HG03060 (cell line): Measurements from ENCODE around the gene RUNX1.

Source experiments
- ATAC-seq: cut with Tn5 transposase; IDR thresholded peaks from one replicate; pipeline ENCODE4 v1.9.1; 2021; ENCODE audit warnings: low read depth, moderate number of reproducible peaks; ENCODE audit not compliant: unreplicated experiment

Gene RUNX1

DNA sequence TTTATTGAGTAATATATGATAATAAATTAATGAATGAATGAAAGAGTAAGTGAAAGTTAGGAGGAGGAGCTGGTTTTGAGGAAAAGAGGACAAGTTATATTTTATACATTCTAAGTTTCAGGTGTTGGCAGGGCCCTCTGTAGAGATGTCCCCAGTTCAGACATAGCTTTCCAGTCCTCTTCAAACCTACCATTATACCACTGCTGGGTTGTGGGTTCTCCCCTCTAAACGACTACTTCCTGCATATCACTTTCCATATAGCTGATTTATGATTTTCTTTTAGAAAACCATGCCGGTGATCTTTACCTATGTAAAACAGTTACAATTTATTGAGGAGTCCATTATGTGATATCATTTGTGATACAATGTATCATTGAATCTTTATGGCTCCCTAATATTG lies 116.9 kb downstream of the RUNX1 start:
- ATAC-seq: no peak

DNA sequence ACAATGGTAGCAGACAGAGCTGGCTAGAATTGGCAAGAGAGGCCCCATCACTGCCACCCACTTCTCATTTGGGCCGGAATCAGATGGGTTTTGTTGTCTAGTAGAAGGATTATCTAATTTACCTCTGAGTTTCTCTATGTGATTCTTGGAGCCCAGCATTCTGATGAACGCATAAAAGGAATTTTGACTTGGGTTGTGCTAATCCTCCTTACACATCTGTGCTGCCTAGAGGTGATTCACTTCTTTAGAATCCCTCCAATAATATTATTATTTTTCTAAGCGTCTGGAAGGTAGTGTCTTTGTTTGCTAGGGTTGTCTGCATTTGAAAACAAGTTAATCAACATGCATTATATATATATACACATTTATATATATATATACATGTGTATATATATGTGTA lies 118.1 kb downstream of the RUNX1 start:
- ATAC-seq: no peak

DNA sequence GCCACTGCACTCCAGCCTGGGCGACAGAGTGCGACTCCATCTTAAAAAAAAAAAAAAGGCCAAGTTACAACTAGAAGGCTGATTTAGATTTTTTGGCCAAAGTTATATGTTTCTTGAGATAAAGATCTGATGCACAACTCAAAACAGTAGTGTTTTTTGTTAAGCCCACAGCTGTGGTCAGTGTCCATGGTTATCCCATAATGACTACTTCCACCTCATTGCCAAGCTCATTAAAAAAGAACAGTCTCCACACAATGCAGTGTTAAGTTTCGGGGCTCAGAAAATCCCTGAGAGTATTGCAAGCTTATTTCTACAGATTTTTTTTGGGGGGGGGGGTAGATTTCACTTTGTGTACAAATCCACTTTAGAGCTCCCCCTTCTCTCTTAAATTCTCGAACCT lies 120.5 kb downstream of the RUNX1 start:
- no peak for ATAC-seq

DNA sequence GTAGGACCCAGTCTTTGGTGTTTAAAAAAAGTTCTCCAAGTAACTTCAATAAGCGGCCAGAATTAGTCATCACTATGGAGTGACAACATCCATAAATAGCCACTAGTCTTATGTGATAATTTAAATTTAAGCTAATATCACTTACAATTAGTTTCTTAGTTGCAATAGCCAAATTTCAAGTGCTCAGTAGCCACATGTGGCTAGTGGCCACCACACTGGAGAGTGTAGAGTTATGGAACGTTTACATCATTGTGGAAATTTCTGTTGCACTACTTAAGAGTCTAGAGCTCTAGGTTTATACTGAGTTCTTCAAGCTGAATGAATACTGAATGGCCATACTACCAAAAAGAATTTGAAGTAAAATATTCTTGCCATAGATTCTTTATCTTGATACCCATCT lies 121.1 kb downstream of the RUNX1 start:
- no peak for ATAC-seq

DNA sequence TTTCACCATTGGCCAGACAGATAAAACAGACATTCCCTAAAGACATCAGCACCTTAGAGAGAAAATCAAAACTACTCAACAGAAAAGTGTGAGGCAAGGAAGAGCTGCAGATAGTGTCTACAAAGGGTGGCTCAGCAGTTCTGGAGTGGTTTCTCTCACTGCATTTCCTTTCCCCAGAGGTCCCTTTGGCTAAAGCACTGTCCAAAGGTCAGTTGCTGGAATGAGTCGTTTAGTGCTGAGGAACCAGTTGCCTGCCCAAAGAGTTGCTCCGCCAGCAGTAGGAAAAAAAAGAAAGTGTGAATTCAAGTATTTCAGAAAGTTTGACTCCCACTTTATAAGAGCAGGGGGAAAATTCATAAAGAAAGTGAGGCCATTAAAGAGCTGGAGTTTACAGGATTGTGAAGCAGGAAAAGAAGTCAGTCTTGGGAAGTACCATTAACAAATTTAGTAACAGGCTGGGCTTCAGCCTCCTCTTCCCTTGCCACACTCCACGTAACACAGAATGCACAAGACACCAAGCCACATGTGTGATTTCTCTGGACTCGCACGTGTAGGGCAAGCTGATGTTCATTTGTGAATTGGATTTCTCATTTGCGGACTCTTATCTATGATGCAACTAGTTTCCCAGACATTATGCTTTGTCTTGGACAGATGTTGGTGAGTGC lies 122.2 kb downstream of the RUNX1 start:
- ATAC-seq: no peak

DNA sequence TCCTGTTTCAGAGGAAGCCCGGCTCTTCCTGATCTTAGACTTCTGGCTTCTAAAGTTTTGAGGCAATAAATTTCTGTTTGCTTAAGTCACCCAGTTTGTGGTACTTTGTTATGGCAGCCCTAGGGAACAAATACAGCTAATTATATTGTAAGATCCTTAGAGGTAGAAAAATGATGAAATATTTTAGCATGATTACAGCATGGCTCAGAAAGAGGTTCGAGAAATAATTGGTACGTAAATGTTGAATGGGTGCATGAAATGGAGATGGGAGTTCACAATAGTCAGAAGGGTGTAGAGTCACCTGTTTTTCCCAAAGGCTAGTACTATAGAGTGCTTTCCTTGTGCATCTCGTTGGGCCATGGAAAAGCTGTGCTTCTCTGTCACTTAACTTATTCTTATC lies 123.5 kb downstream of the RUNX1 start:
- ATAC-seq: no peak

DNA sequence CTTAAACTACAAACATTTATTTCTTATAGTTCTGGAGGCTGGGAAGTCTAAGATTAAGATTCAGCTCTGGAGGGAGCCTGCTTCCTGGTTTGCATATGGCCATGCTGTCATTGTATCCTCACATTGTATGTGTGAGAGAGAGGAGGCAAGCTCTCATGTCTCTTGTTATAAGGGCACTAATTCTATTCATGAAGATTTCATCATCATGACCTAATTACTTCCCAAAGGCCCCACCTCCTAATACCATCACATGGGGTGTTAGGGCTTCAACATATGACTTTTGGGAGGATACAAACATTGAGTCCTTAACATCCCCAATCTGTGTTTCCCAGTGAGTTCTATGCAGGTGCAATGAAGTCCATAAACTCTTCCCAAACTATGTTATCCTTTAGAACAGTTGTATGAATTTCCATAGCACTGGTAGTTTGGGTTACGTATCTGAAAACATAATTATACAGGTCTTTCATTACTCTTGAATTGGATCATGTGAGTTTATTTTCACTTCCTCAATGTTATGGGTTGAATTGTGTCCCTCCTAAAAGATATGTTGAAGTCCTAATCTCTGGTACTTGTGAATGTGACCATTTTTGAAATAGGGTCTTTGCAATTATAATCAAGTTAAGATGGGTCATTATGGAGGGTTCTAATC lies 124.2 kb downstream of the RUNX1 start:
- no peak for ATAC-seq

DNA sequence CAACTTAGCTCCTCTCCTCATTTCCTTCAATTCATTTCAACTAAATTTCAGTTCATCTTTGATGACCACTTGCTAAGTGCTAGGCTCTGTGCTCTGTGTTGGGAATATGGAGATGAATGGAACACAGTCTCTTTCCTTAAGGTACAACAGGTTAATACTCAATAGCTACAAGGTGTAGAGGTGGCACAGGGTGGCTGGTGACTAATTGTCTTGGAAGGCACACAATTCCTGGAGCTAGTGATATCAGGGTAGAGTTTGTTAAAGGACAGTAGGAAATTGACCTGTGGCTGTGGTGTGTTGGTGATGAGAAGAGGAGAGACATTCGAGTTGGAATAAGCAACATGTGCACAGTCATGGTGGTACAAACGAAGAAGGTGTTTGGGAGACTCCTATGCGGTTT lies 124.9 kb downstream of the RUNX1 start:
- ATAC-seq: no peak

DNA sequence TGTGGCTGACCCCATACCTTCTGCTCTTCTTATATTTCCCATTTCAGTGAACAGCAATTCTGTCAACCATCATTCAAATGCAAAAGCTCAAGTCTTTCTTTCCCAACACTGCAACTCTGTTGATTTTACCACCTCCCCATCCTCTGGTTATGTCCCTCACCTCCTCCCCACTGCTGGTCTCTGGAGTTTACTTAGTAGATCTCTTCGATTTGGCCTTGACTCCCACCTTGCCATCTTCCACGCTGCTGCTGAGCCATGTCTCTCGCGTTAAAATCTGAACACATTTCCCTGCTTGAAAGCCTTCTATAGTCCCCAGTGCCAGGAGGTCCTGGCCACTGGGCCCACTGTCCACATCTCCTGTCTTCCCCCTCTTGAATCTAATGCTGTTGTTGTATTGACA lies 125.5 kb downstream of the RUNX1 start:
- ATAC-seq: no peak

DNA sequence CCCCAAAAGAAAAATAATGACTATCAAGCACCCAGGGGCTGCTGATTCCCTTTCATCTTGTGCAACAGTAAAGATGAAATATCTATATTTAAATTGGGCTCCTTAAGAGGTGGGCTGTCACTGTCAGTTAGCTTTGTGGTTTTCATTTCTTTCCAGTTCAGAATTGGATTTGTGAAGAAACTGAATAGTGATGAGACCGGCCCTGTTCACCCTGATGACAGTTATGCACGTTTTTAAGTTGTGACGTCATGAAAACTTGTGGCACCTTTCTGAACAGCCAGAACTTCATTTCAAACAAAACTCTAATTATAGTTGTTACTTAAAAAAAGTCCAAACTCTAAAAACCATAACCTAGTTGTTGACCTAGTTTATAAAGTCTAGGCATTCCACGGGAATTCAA lies 125.9 kb downstream of the RUNX1 start:
- ATAC-seq: no peak

DNA sequence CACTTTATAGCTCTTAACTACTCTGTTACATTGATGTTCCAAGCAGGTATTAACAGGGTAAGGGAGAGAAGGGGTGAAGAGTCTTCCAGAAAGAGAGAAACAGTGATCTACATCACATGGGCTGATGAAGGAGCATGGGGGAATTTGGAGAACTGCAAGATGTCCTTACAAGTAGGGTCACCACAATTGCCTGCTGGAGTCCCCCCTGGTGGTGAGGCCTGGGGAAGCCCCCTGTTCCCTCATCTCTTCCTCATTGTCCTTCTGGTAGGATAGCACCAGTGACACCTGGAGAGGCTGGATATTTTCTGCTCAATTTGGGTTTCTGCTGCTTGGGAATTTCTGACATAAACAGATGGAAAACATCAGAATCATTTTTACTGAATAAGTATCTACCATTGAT lies 126.6 kb downstream of the RUNX1 start:
- no peak for ATAC-seq

DNA sequence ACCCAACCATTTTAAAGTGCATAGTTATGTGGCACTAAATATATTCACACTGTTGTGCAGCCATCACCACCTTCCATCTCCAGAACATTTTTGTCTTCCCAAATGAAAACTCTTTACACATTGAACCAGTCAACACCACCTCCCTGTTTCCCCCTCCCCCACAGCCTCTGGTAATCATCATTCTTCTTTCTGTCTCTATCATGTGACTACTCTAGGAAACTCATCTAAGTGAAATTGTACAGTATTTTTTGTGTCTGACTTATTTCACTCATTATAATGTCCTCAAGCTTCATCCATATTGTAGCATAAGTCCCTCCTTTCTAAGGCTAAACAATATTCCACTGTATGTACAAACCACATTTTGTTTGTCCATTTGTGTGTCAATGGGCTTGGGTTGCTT lies 128.0 kb downstream of the RUNX1 start:
- no peak for ATAC-seq

DNA sequence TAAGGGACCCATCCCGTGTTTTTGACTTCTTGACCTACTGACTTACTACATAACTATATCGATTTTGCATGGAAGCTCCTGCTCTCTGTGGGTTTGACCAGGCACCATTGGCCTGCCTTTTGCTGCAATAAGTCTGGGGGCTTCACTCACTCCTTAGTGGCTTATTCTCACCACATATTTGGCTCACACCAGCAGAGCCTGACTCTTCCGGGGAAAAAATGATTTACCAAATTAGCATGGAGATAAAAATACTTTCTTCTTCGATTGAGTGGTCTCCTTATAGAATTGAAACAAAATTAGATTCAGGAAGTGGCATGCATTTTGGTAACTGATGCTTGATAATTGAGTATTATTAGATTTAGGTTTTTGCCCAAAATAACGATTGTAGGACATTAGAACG lies 129.7 kb downstream of the RUNX1 start:
- ATAC-seq: no peak

DNA sequence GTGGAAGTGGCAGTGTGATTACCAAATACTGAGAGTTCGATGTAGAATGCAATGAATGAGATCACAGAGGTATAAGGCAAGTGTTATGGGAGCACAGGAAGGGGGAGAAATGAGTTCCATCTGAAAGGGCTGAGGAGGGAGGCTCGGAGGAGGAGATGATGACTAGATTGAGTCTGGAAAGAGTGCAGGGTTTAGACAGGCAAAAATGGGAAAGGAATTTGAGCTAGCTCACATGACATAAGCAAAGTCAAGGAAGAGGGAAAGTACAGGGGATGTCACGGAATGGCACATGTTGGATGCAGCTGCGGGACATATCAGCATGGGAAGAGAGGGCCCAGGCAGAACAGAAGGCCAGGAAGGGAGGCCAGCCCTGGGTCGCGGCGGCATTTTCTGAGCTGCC lies 132.7 kb downstream of the RUNX1 start:
- no peak for ATAC-seq

DNA sequence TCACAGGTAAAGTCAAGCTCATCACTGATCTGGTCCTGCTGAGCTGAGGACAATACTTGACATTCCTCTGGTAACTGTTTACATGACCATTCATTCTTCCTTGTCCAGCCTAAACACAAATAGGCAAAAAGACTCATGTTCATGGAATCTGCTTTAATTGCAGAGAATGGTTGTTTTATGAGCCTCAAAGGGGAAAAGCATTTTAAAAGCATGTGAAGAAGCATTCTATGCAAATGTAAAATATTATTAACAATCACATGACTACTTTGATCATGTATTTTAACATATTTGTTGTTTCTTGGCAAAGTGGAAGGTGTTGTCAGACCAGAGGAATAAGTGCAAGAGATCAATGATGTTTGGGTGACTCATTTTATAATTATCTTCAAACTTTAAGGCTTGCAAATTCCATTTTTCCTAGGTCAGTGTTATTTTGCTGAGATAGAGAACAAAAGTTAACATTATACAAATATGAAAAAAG lies 133.7 kb downstream of the RUNX1 start:
- ATAC-seq: no peak

DNA sequence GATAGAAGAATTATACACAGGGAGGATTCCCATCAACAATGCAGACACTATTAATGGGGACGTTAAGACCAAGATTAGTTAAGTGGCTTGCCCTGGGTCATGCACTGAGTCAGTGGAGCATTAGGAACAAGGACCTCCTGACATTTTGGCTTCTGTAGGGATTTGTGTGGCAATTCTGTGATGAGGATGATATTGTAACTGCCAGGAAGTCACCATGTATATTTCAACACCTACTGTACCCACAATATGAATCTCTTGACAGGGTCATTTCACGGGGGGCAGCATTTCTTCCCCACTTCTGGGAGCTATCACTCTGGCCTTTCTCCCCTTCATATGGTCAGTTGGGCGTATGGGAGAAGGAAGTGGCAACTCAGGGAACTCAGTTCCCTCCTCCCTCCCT lies 134.9 kb downstream of the RUNX1 start:
- ATAC-seq: no peak

DNA sequence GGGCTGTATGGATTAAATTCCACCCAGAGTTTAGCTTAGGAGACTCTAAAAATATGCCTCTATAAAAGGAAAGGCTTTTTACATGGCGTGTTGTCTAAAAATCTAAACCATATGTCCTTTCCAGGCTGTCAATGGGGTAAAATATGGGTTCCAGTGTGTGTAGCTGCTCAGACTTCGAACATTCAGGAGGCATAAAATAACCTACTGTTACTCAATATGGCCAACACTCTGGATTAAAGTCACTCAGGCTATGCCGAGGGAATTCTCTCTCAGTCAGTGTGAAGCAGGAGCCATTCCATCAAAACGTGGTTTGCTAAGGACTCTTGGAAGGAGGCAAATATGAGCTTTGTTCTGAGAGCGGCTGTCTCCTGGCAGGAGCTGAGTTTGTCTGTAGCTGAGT lies 135.3 kb downstream of the RUNX1 start:
- no peak for ATAC-seq

DNA sequence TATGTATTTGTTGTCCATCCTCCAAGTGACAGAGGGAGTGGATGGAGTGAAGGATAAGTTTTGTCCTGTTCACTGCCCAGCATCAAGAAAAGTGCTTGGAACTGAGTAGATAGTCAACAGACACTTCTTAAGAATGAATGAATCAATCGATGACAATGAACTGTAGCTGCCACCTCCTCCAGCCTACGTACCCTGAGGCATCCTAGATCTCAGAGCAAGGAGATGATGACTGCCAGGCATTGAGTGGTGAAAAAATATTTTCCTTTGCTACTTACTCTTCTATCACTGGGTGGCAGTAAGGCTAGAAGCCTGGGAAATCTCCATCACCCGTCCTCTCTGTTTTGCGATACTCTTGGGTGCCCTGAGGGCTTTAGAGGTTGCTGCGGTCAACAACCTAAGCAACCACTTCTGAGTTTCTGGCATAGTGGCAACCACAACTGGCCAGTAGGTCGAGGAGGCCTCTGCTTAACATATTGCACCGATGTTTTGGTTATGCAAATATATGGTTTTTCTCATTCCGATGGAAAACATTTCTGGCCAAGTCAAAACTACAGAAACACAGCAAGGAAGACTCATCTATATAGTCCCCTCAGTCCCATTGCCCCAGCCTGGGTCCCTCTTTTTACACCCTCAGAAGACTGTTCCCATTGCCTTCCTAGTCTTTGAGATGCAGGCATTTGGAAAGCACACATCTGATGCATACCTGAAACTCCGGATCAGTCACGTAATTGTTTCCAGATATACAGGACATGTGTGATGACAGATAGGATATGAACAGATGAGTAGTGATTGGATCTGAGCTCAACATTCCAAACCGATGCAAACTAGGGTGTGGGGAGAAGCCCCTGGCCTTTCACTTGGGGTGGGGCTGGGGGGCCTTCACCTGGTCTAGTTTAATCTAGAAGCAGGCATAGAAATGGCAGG lies 136.8 kb downstream of the RUNX1 start:
- ATAC-seq: no peak

DNA sequence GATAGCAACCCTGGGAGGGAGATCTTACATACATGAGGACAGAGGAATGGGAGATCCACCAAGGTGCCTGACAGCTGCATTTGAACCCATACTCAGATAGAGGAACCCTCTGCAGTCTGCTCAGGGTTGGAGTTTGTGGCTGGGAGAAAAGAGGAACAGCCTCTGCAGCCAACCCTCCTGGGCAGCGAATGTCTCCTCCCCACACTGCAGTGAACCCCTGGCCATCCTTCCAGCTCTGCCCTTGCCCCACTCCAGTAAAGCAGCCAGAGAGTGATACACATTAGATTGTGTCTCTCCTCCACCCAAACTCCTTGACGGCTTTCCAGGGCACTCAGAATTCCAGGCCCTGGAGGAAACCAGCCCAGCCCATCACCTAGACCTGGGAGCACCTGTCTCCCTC lies 137.7 kb downstream of the RUNX1 start:
- ATAC-seq: no peak

DNA sequence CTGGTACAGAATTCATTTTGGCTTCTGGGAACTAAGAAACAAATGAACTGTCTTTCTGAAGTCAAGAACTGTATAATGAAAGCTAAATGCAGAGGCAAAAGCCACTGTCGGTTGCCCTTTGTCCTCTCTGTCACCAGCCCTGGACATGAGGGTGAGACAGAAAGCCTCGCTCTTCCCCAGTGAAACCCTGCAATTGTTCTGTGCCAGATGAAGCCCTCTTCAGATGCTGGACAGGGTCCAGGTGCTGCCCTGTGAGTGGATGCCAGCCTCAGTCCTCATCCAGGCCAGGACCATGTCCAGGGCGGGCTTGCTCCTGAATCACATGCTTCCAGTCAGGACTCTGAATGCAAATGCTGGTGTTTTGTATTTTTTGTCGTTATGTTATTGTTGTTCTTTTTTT lies 138.7 kb downstream of the RUNX1 start:
- no peak for ATAC-seq

DNA sequence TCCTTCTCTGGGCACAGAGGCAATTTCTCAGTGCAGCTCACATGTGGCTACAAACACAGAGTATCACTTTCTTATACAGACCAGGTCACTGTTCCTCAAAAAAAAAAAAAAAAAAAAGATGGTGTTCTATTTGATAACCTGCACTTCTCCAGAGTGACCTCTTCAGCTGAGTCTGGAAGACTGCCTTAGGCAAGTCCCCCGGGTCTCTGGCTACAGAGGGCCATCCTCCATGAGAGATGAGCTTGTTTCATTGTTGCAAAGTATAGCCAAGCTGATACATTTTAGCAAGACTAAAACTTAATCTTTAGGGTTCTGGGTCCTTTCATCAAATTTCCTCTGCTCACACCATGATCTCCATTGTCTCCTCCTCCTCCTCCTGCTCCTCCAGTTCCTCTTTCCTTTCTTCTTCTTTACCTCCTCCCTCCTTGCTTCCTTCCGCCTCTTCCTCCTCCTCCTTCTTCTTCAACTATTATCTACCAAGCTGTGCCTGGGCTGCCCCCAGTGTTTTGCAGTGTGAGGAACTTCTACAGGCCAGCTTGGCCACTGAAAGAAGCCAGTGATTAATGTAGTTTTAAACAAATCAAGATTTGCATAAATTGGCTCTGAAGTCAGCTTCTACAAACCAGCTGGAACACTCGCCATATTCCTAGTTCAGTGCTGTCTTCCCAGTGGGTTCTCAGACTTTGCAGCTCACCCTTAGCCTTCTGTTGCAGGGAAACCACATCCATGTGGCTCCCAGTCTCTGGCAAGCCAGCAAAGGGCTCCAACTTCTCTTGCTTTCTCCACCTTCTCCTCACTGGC lies 139.4 kb downstream of the RUNX1 start:
- no peak for ATAC-seq
